GM12874 (cell line): Measurements from ENCODE around the gene ALDH18A1.

Experiments
- CTCF ChIP-seq: IDR thresholded peaks from 2 replicates; pipeline ENCODE4 v1.5.1; 2011; ENCODE audit warnings: low read depth, mild to moderate bottlenecking, control low read depth, low read length, moderate library complexity; ENCODE audit not compliant: insufficient read depth

ALDH18A1 gene

GRCh38 chr10:95660283-95660682, 3.8 kb upstream of the ALDH18A1 start:
- no peak for TF ChIP-seq CTCF

- no peak for TF ChIP-seq CTCF
Observed at GRCh38 chr10:95657250-95657649, 739 bp upstream of the ALDH18A1 start.

- TF ChIP-seq CTCF: no peak
Observed at GRCh38 chr10:95655571-95656290, 780 bp downstream of the ALDH18A1 start.

- no peak for TF ChIP-seq CTCF
Observed at GRCh38 chr10:95653895-95654294, 2.6 kb downstream of the ALDH18A1 start.

- no peak for TF ChIP-seq CTCF
Observed at GRCh38 chr10:95651346-95652060, 5.0 kb downstream of the ALDH18A1 start.

- no peak for TF ChIP-seq CTCF
Observed at GRCh38 chr10:95650232-95650631, 6.3 kb downstream of the ALDH18A1 start.

- TF ChIP-seq CTCF: no peak
Observed at GRCh38 chr10:95648138-95648537, 8.4 kb downstream of the ALDH18A1 start.
